Activated CD4-positive, CD25-positive, alpha-beta regulatory T cell treated with anti-CD3 and anti-CD28 coated beads, Interleukin-2, amount 50 U/mL, for 24 hours (primary cell): ENCODE results near the gene CD22.

Experiments
- ATAC-seq, 2 donors: fragments of 150-1000 bp; cut with Tn5 transposase; one replicate each; pipeline ENCODE4 v1.10.0; 2021; ENCODE audit warnings: mild to moderate bottlenecking in 1 of 2, moderate library complexity in 1 of 2

The CD22 gene

GRCh38 chr19:35314858-35315470, 14.0 kb upstream of the CD22 start:
- ATAC-seq, result no peak

DNA sequence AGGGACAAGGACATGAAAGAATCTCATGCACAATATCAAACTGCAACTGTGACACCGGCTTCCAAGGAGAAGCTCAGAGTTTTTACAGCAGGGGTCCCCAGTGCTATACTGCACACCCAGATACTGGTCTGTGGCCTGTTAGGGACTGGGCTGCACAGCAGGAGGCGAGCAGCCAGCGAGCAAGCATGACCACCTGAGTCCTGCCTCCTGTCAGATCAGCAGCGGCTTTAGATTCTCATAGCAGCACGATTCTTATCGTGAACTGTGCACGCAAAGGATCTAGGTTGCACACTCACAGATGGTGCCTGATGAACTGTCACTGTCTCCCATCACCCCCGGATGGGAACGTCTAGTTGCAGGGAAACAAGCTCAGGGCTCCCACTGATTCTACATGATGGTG, 13.1 kb upstream of the CD22 start:
- no peak for ATAC-seq

- no peak for ATAC-seq
These were observed 12.4 kb upstream of the CD22 start for GRCh38 chr19:35316560-35316959.

DNA sequence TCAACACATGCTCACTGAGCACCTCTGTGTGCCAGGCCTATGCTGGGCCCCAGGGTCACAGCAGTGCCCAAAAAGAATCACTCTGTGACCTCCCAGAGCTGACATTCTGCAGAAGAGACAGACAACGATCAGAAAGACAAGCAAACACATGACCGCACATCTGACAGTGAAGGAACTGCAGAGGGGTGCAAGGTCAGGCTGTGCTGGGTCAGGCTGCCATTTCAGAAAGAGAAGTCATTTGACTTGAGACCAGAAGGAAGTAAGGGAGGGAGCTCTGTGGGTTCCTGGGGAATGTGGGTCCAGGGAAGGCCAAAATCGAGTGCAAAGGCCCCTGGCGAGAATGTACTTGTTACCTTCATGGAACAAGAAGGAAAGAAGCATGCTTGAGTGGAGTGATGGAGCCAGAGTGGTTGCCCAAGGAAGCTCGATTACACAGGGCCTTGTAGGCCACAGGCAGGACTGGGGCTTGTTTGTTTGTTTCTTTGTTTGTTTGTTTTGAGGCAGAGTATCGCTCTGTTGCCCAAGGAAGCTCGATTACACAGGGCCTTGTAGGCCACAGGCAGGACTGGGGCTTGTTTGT, 11.4 kb upstream of the CD22 start:
- ATAC-seq, result no peak

GRCh38 chr19:35318679-35319448, 10.1 kb upstream of the CD22 start:
- ATAC-seq, result peak; percentile 25 to 41

- ATAC-seq, result no peak
These were observed 8.8 kb upstream of the CD22 start for GRCh38 chr19:35320065-35320713.

GRCh38 chr19:35321291-35321690, 7.7 kb upstream of the CD22 start:
- no peak for ATAC-seq

- no peak for ATAC-seq
These were observed 7.0 kb upstream of the CD22 start for GRCh38 chr19:35322014-35322413.

GRCh38 chr19:35327642-35328041, 1.3 kb upstream of the CD22 start:
- no peak for ATAC-seq

GRCh38 chr19:35329323-35329722, 336 bp downstream of the CD22 start:
- ATAC-seq, result no peak

- ATAC-seq, result no peak
These were observed 1.5 kb downstream of the CD22 start for GRCh38 chr19:35330475-35330874.

GRCh38 chr19:35331551-35332214, 2.7 kb downstream of the CD22 start:
- ATAC-seq, result no peak

- peak in 1 of 2 donors; percentile 28 for ATAC-seq
These were observed 3.8 kb downstream of the CD22 start for GRCh38 chr19:35332817-35333216.

GRCh38 chr19:35334144-35334753, 5.3 kb downstream of the CD22 start:
- no peak for ATAC-seq

DNA sequence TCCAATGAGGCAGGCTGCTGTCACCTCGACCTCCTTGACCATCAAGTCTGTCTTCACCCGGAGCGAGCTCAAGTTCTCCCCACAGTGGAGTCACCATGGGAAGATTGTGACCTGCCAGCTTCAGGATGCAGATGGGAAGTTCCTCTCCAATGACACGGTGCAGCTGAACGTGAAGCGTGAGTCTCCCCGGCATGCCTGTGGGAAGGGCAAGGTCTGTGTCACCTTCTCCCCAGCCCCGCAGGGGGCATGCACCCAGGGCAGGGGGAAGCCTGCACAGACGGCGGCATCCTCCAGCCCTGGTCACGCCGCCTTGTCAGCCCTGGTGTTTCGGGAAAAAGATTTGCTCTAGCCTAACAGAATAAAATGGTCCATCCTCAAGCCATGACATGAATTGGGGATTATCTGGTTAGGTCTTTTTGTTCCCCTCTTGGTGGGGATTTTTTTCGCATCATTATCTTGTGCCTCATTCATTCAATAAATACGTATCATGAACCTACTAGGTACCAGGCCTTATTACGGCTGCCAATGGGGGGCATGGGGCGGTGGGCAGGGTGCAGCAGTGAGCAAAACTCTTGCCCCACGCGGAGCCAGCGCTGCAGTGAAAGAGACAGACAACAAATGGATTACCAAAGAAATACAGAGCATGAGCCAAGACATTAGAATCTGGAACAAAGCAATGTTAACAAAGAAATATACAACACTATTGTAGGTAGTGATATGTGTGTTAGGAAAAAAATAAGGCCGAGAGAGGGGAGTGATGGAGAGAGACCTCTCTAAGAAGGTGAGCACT, 7.4 kb downstream of the CD22 start:
- no peak for ATAC-seq

DNA sequence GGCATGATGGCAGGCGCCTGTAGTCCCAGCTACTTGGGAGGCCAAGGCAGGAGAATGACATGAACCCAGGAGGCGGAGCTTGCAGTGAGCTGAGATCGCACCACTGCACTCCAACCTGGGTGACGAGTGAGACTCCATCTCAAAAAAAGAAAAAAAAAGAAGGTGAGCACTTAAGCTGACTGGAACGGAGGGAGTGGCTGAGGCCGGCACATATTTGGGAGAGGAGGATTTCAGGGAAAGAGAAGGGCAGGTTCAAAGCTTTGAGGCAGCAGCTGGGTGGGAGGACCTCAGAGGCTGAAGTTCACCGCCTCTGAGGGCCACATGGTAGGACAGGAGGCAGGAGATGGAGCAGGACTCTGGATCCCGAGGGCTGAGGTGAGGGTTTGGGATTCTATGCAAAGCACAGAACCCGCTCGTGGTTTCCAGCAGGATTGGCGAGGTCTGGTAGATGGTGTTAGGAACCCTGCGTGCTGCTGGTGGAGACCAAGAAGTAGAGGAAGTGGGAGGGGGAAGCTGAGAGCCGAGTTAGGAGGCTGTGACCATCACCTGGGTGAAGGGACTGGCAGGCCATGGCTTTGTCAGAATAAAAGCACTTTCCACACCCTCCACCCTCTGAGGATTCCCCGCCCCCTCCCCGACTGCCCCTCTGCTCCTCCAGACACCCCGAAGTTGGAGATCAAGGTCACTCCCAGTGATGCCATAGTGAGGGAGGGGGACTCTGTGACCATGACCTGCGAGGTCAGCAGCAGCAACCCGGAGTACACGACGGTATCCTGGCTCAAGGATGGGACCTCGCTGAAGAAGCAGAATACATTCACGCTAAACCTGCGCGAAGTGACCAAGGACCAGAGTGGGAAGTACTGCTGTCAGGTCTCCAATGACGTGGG, 8.4 kb downstream of the CD22 start:
- no peak for ATAC-seq

DNA sequence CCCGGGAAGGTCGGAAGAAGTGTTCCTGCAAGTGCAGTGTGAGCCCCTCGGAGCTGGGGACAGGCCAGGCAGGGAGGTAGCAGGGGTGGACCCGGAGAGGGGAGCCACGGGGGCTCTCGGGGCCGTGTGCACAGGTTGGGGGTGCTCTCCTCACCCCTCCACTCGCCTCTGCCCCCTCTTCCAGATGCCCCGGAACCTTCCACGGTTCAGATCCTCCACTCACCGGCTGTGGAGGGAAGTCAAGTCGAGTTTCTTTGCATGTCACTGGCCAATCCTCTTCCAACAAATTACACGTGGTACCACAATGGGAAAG, 9.0 kb downstream of the CD22 start:
- no peak for ATAC-seq

- ATAC-seq, result no peak
These were observed 11.4 kb downstream of the CD22 start for GRCh38 chr19:35340431-35340830.

DNA sequence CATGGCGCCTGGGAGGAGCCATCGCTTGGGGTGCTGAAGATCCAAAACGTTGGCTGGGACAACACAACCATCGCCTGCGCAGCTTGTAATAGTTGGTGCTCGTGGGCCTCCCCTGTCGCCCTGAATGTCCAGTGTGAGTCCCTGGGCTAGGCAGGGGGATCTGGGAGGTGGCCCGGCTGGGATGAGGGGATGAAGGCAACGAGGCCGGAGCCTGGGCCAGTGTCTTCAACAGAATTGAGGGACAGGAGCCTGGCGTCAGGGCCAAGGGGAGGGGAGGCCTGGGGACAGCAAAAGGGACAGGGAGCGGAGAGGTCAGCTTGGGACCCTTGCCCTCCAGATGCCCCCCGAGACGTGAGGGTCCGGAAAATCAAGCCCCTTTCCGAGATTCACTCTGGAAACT, 12.0 kb downstream of the CD22 start:
- no peak for ATAC-seq

GRCh38 chr19:35341565-35342225, 12.7 kb downstream of the CD22 start:
- ATAC-seq, result no peak
